Measurements from ENCODE around the gene CCDC181. TPM values are rescaled to one million over a fixed set of nuclear protein-coding genes. Genes with fewer than 3 reads are reported as not detected.

Gene CCDC181
- total RNA-seq, 2 donors from 2014 or later = not detected

DNA sequence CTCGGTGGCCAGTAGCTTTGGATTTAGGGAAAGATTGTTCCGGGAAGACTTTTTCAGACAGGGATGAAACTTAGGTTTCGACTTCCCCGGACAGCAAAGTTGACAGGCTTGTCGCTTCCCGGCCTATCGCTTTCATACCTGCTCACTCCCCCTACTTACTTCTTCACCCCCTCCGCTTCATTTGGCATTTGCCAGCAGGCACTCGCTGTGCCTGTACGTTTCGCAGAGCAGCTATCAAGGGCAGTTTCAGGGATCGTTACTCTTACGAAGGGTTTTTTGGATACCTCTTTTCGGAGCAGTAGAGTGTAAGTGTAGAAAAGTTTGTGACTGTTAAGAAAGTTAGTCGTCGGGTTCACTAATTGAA lies 58.9 kb downstream of the CCDC181 start:
- Mint-ChIP-seq H3K36me3 (ENCODE audit: low read depth) (peaks cover 44% of the 10 kb centered on the region), H3K27ac (no peak overlapping the region), H3K4me1 (peaks cover 18% of the 10 kb centered on the region), H3K4me3 (no peak overlapping the region), H3K27me3 (no peaks in the 10 kb centered on the region), H3K9me3 (peaks cover 4% of the 10 kb centered on the region)
- no peak for ATAC-seq (replicated peaks)

DNA sequence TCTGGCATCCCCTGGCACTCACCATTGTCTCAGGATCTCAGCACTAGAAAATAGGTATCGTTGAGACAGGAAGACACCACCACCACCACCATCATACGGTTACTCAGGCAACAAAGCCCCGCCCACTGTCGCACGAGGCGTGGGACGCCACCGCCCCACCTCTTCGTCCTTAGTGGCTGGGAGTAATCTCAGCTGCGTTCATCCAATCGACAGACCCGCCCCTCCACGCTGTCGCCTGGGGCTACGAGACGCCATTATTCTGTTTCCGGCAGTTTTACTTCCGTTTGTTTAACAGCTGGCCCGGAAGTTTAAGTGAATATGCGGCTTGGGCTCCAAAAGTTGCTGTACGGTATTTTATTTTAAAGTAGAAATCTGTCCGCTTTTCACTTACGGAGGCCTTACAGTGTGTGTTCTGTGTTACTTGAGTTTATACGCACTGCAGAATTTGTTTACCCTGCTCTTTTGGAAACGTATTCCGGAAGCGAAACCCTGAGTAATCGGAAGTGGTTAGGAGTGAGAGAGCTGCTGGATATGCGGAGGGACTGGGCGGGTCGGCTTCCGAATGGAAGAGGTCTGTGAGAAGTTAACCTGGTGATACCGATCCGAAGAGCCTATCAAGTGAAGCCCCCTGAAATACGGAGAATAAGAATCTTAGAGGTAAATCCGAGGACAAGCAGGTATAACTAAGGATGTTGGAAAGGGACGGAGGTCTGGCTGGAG lies 59.4 kb downstream of the CCDC181 start, which contains the start of the genes BLZF1 and NME7:
BLZF1 (plus strand) TSS at position 510 of the 720 bp plus-strand sequence. CDS start 1,328 bp downstream, outside the sequence.
NME7 (minus strand) TSS at position 112 of the 720 bp plus-strand sequence; CDS start at position 25, 87 bp downstream.
- Mint-ChIP-seq H3K9me3 (peaks cover 4% of the 10 kb centered on the region), H3K27ac (no peak within 1 kb of the TSS), H3K4me1 (peaks cover 16% of the 10 kb centered on the region), H3K36me3 (ENCODE audit: low read depth) (peaks cover 41% of the 10 kb centered on the region), H3K27me3 (no peaks in the 10 kb centered on the region), H3K4me3 (no peak within 1 kb of the TSS)
- peak; percentile 89 for ATAC-seq (replicated peaks)

DNA sequence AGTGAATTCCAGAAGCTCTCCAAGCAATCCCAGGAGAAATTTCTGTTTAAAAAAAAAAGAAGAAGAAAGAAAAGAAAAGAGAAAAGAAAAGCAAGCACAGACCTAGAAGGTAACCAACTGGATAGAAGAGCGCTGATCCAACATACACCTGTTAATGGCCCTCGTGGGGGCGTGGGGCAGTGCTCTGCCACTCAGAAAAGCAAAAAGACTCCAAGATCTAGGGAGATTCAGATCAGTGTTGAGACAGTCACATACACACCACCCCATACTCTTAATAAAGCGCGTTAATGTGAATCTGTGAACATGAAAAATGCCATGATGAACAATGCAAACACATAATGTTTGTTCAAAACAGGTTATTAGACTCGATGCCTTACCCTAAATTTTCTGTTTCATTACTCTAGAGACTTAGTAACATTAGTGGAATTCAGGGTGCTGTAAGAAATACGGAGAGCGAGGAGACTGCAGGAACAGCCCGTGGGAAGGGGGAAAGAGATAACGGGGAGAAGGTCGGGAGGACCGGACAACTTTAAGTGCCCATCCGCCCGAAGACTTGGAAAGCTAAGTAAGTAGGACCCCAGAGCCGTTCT lies 60.1 kb downstream of the CCDC181 start:
- H3K27me3 Mint-ChIP-seq = no peaks in the 10 kb centered on the region
- ATAC-seq (replicated peaks) = no peak
- no peak overlapping the region for H3K4me3 Mint-ChIP-seq
- peaks cover 21% of the 10 kb centered on the region for H3K4me1 Mint-ChIP-seq
- no peak overlapping the region for H3K27ac Mint-ChIP-seq
- H3K36me3 Mint-ChIP-seq (ENCODE audit: low read depth) = peaks cover 37% of the 10 kb centered on the region
- H3K9me3 Mint-ChIP-seq = peaks cover 4% of the 10 kb centered on the region

DNA sequence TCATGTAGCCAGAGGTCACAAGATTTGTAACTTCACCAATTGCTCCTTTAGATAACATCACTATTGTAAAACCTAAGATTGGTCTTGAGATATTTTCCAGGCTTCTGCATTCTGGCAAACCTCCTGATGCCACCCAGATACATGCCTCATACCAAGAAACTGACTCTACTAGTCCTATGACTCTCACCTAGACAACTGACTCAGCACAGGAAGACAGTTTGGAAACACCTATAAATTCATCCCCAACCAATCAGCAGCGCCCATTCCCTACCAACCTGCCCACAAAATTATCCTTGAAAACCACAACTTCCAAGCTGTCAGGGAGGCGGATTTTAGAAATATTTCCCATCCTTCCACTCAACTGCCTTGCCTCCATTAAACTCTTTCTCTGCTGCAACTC lies 62.3 kb downstream of the CCDC181 start:
- Mint-ChIP-seq H3K27me3 (no peaks in the 10 kb centered on the region), H3K9me3 (peaks cover 4% of the 10 kb centered on the region), H3K27ac (no peak overlapping the region), H3K4me3 (no peak overlapping the region), H3K36me3 (ENCODE audit: low read depth) (peaks cover 15% of the 10 kb centered on the region), H3K4me1 (peaks cover 18% of the 10 kb centered on the region)
- ATAC-seq (replicated peaks) = peak; percentile 34

DNA sequence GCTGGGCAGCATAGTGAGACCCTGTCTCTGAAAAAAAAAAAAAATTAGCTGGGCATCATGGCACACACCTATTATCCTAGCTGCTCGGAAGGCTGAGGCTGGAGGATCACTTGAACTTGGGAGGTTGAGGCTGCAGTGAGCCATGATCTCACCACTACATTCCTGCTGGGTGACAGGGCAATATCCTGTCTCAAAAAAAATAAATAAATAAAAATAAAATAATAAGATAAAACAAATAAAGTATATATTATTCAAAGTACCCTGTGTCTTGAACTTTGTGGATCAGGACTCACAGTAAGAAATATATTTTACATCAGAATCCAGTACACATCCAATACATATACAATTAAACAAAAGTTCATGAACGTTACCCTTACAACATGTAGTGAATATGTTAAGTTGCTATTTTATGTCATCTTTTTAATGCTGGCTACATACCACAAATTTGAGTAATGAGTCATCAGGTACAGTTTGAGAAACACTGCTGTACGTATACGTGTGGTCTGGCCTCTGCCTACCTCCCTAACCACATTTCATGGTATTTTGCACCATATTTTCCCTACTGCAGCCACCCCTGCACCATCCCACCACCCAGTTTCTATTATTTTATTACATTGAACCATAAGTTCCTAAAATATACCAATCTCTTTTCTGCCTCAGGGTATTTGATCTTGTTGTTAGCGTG lies 64.1 kb downstream of the CCDC181 start:
- Mint-ChIP-seq H3K27ac (no peak overlapping the region), H3K9me3 (peaks cover 4% of the 10 kb centered on the region), H3K4me3 (no peak overlapping the region), H3K4me1 (peaks cover 18% of the 10 kb centered on the region), H3K36me3 (ENCODE audit: low read depth) (peaks cover 12% of the 10 kb centered on the region), H3K27me3 (no peaks in the 10 kb centered on the region)
- ATAC-seq (replicated peaks) = peak; percentile 51

DNA sequence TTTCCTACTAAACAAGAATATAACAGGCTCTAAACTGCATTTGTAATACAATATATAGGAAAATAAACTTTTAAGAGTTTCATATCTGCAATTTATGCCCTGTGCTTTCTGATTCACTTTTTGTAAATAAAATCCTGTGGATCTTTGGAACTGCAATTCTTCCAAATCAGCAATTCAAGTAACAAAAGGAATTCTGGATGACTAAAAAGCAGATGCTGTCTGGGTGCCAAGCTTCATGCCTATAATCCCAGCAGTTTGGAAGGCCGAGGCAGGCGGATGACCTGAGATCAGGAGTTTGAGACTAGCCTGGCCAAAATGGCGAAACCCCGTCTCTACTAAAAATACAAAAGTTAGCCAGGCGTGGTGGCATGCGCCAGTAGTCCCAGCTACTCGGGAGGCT lies 66.0 kb downstream of the CCDC181 start:
- no peaks in the 10 kb centered on the region for H3K27me3 Mint-ChIP-seq

GRCh38 chr1:169360415-169360814 lies 66.9 kb downstream of the CCDC181 start:
- no peak overlapping the region for H3K4me3 Mint-ChIP-seq
- H3K4me1 Mint-ChIP-seq = peaks cover 18% of the 10 kb centered on the region
- peaks cover 4% of the 10 kb centered on the region for H3K9me3 Mint-ChIP-seq
- no peaks in the 10 kb centered on the region for H3K27me3 Mint-ChIP-seq
- ATAC-seq (replicated peaks) = no peak
- H3K27ac Mint-ChIP-seq = no peak overlapping the region
- peaks cover 12% of the 10 kb centered on the region for H3K36me3 Mint-ChIP-seq (ENCODE audit: low read depth)

More for the DNA sequence above, 66.0 kb downstream of the CCDC181 start:
- H3K36me3 Mint-ChIP-seq (ENCODE audit: low read depth) = peaks cover 12% of the 10 kb centered on the region
- H3K27ac Mint-ChIP-seq = no peak overlapping the region
- no peak for ATAC-seq (replicated peaks)
- no peak overlapping the region for H3K4me3 Mint-ChIP-seq
- peaks cover 4% of the 10 kb centered on the region for H3K9me3 Mint-ChIP-seq
- peaks cover 18% of the 10 kb centered on the region for H3K4me1 Mint-ChIP-seq

DNA sequence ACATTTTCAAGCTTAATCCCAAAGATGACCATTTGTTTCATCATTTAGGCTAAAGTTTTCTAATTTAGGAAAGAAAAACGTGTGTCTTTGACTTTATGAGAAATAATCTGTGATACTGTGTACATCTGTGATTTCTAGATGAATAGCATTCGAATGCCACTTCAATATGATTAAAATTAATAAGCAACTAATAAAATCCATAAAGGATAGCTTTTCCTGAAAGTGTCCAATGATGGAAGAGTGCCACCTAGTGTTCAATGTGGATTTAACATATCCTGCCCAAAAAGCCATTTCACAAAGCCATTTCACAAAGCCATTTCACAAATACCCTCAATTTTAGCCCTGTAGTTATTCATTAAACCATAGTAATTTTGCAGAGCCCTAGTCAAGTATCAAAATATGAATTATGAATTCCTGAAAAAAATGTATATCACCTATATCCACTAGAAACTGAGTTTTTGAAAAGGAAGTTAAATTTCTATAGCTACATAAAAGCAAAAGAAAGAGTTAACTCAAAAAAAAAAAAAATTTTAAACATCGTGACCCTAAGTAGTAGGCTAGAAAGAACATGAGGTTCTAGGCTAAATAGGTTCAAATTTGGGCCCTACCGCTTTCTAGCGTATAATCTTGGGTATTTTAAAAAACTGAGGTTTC lies 78.8 kb downstream of the CCDC181 start:
- H3K36me3 Mint-ChIP-seq (ENCODE audit: low read depth) = no peaks in the 10 kb centered on the region
- ATAC-seq (replicated peaks) = no peak
- no peaks in the 10 kb centered on the region for H3K9me3 Mint-ChIP-seq

GRCh38 chr1:169347688-169348382 lies 79.4 kb downstream of the CCDC181 start:
- Mint-ChIP-seq H3K4me1 (peaks cover 5% of the 10 kb centered on the region), H3K9me3 (no peaks in the 10 kb centered on the region), H3K36me3 (ENCODE audit: low read depth) (no peaks in the 10 kb centered on the region), H3K4me3 (no peak overlapping the region), H3K27me3 (no peaks in the 10 kb centered on the region), H3K27ac (no peak overlapping the region)
- ATAC-seq (replicated peaks) = no peak

More for the DNA sequence above, 78.8 kb downstream of the CCDC181 start:
- Mint-ChIP-seq H3K4me1 (peaks cover 5% of the 10 kb centered on the region), H3K4me3 (no peak overlapping the region), H3K27me3 (no peaks in the 10 kb centered on the region), H3K27ac (no peak overlapping the region)

GRCh38 chr1:169346036-169346589 lies 81.2 kb downstream of the CCDC181 start:
- no peak overlapping the region for H3K27ac Mint-ChIP-seq
- peaks cover under 1% of the 10 kb centered on the region for H3K4me1 Mint-ChIP-seq
- H3K36me3 Mint-ChIP-seq (ENCODE audit: low read depth) = no peaks in the 10 kb centered on the region
- no peak overlapping the region for H3K4me3 Mint-ChIP-seq
- no peak for ATAC-seq (replicated peaks)
- H3K27me3 Mint-ChIP-seq = no peaks in the 10 kb centered on the region
- no peaks in the 10 kb centered on the region for H3K9me3 Mint-ChIP-seq

DNA sequence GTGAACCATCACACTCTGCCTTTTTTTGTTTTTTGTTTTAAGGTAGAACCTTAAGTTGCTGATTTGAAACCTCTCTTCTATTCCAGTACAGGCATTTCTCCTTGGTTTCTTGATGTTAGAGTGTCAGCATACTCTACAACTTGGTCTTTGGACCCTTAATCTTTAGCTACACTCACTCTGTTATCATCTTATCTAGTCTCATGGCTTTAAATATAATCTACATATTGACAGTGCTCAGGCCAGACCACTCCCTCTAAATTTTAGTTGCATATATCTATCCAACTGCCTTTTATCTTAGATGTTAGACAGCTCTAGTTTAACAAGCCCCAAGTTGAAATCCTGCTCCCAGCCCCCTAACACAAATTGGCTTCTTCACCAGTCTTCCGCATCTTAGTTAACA lies 81.8 kb downstream of the CCDC181 start:
- ATAC-seq (replicated peaks) = no peak
- no peaks in the 10 kb centered on the region for H3K27me3 Mint-ChIP-seq
- no peaks in the 10 kb centered on the region for H3K36me3 Mint-ChIP-seq (ENCODE audit: low read depth)
- no peaks in the 10 kb centered on the region for H3K9me3 Mint-ChIP-seq
- peaks cover 1% of the 10 kb centered on the region for H3K4me1 Mint-ChIP-seq
- H3K27ac Mint-ChIP-seq = no peak overlapping the region
- no peak overlapping the region for H3K4me3 Mint-ChIP-seq

All from activated T-helper 17 cell treated with anti-CD3 and anti-CD28 coated beads, Interleukin-2, amount 50 U/mL, for 72 hours (primary cell).